Measurements from ENCODE around the gene TSEN34.
"Not testable (repeated sequence)": the region's sequence is repeated elsewhere in the genome, so short reads cannot be mapped to it uniquely, and the experiment has no call there.

Gene TSEN34

GRCh38 chr19:54218960-54219661 lies 28.0 kb downstream of the TSEN34 start:
- CTCF ChIA-PET = interaction anchor here (1.2 kb wide), 2 partner anchors 13 to 19 kb away, joined by 3 read pairs; partner anchors contain the start of gene RPS9
- H3K27me3 ChIP-seq (replicated peaks in 2 of 5; ENCODE audit: control insufficient read depth in 4 of 5, insufficient read depth in 5 of 5, low read length in 4 of 5) = no peaks in the 10 kb centered on the region
- POLR2A ChIA-PET = no interaction called here
- no peak for DNase-seq
- H3K36me3 ChIP-seq (ENCODE audit: control insufficient read depth in 4 of 4, insufficient read depth in 4 of 4, low read length in 3 of 4) = peaks cover 0 to 8% (median 0%) of the 10 kb centered on the region in 4 experiments
- H3K4me3 ChIP-seq (ENCODE audit: control insufficient read depth in 1 of 7, extremely low read depth in 1 of 7, insufficient read depth in 4 of 7, low read depth in 2 of 7, low read length in 6 of 7) = no peak overlapping the region
- H3K4me1 ChIP-seq (ENCODE audit: control extremely low read depth in 1 of 4, control insufficient read depth in 4 of 4, insufficient read depth in 4 of 4, low read length in 3 of 4) = peaks cover 0 to 6% (median 3%) of the 10 kb centered on the region in 4 experiments
- no peak overlapping the region for H3K27ac ChIP-seq (ENCODE audit: insufficient read depth in 1 of 2, low read depth in 1 of 2, low read length in 2 of 2, poor library complexity in 1 of 2, severe bottlenecking in 2 of 2)
- no peaks in the 10 kb centered on the region for H3K9me3 ChIP-seq (ENCODE audit: control extremely low read depth in 1 of 5, control insufficient read depth in 4 of 5, insufficient read depth in 2 of 5, low read depth in 1 of 5, low read length in 4 of 5)
- 97% methylated on average over 19 of the region's 27 CpGs for whole genome bisulfite sequencing (ENCODE audit: insufficient coverage)

GRCh38 chr19:54219702-54220101 lies 28.6 kb downstream of the TSEN34 start:
- H3K4me3 ChIP-seq (ENCODE audit: control insufficient read depth in 1 of 7, extremely low read depth in 1 of 7, insufficient read depth in 4 of 7, low read depth in 2 of 7, low read length in 6 of 7); H3K9me3 ChIP-seq (ENCODE audit: control extremely low read depth in 1 of 5, control insufficient read depth in 4 of 5, insufficient read depth in 2 of 5, low read depth in 1 of 5, low read length in 4 of 5); H3K4me1 ChIP-seq (ENCODE audit: control extremely low read depth in 1 of 4, control insufficient read depth in 4 of 4, insufficient read depth in 4 of 4, low read length in 3 of 4); DNase-seq; POLR2A ChIA-PET; H3K27ac ChIP-seq (ENCODE audit: insufficient read depth in 1 of 2, low read depth in 1 of 2, low read length in 2 of 2, poor library complexity in 1 of 2, severe bottlenecking in 2 of 2); H3K27me3 ChIP-seq (replicated peaks in 2 of 5; ENCODE audit: control insufficient read depth in 4 of 5, insufficient read depth in 5 of 5, low read length in 4 of 5); H3K36me3 ChIP-seq (ENCODE audit: control insufficient read depth in 4 of 4, insufficient read depth in 4 of 4, low read length in 3 of 4): not testable (repeated sequence)
- WGBS (ENCODE audit: insufficient coverage) = 100% methylated on average over 1 of the region's 5 CpGs
- CTCF ChIA-PET = interaction anchor here (1.2 kb wide), 1 partner anchor 20 kb away, joined by 3 read pairs; the partner anchor contains the start of gene RPS9

GRCh38 chr19:54221947-54222346 lies 30.8 kb downstream of the TSEN34 start:
- DNase-seq; H3K4me1 ChIP-seq (ENCODE audit: control extremely low read depth in 1 of 4, control insufficient read depth in 4 of 4, insufficient read depth in 4 of 4, low read length in 3 of 4); CTCF ChIA-PET; H3K9me3 ChIP-seq (ENCODE audit: control extremely low read depth in 1 of 5, control insufficient read depth in 4 of 5, insufficient read depth in 2 of 5, low read depth in 1 of 5, low read length in 4 of 5); H3K27me3 ChIP-seq (replicated peaks in 2 of 5; ENCODE audit: control insufficient read depth in 4 of 5, insufficient read depth in 5 of 5, low read length in 4 of 5); H3K4me3 ChIP-seq (ENCODE audit: control insufficient read depth in 1 of 7, extremely low read depth in 1 of 7, insufficient read depth in 4 of 7, low read depth in 2 of 7, low read length in 6 of 7); H3K36me3 ChIP-seq (ENCODE audit: control insufficient read depth in 4 of 4, insufficient read depth in 4 of 4, low read length in 3 of 4); POLR2A ChIA-PET; H3K27ac ChIP-seq (ENCODE audit: insufficient read depth in 1 of 2, low read depth in 1 of 2, low read length in 2 of 2, poor library complexity in 1 of 2, severe bottlenecking in 2 of 2): not testable (repeated sequence)
- no CpG with 5 or more reads among the region's 7 CpGs for WGBS (ENCODE audit: insufficient coverage)

GRCh38 chr19:54222474-54223276 lies 31.6 kb downstream of the TSEN34 start, which contains the start of gene LILRB3:
TSS of gene LILRB3 (minus strand) at chr19:54223007. CDS start at chr19:54222976, 31 bp downstream.
- not testable (repeated sequence) for H3K27me3 ChIP-seq (replicated peaks in 2 of 5; ENCODE audit: control insufficient read depth in 4 of 5, insufficient read depth in 5 of 5, low read length in 4 of 5); H3K4me1 ChIP-seq (ENCODE audit: control extremely low read depth in 1 of 4, control insufficient read depth in 4 of 4, insufficient read depth in 4 of 4, low read length in 3 of 4); DNase-seq; H3K9me3 ChIP-seq (ENCODE audit: control extremely low read depth in 1 of 5, control insufficient read depth in 4 of 5, insufficient read depth in 2 of 5, low read depth in 1 of 5, low read length in 4 of 5); H3K4me3 ChIP-seq (ENCODE audit: control insufficient read depth in 1 of 7, extremely low read depth in 1 of 7, insufficient read depth in 4 of 7, low read depth in 2 of 7, low read length in 6 of 7); H3K27ac ChIP-seq (ENCODE audit: insufficient read depth in 1 of 2, low read depth in 1 of 2, low read length in 2 of 2, poor library complexity in 1 of 2, severe bottlenecking in 2 of 2); H3K36me3 ChIP-seq (ENCODE audit: control insufficient read depth in 4 of 4, insufficient read depth in 4 of 4, low read length in 3 of 4)
- ChIA-PET POLR2A (interaction anchor here (1.5 kb wide), 1 partner anchor 12 kb away, joined by 3 read pairs; no protein-coding TSS in a partner anchor), CTCF (interaction anchor here (0.6 to 1.4 kb wide), 3 partner anchors 10 to 411 kb away, joined by 3 to 5 read pairs (median 3); no protein-coding TSS in a partner anchor)
- WGBS (ENCODE audit: insufficient coverage) = 87% methylated on average over 7 of the region's 16 CpGs

DNA sequence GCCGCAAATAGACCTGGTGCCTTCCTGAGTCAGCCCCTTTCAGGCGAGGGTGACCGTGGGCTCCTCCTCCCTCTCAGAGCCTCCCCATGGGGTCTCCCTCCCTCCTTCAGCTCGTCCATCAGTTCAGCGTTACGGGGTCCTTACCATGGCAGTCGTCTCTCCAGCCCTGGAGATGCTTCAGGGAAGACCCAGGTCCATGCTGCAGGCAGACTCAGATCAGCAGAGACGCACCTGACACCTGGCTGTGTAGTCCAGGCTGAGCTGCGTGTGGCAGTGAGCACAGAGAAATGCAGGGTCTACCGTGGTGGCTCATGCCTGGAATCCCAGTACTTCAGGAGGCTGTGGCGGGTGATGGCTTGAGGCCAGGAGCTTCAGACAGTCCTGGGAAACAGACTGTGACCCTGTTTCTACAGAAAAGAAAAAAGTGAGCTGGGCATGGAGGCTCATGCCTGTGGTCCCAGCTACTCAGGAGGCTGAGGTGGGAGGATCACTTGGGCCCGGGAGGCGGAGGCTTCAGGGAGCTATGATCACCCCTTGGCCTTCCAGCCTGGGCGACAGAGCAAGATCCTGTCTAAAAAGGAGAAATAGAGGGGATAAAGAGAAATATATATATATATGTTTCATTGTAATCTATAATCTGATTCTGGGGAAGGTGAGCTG lies 32.3 kb downstream of the TSEN34 start:
- not testable (repeated sequence) for H3K36me3 ChIP-seq (ENCODE audit: control insufficient read depth in 4 of 4, insufficient read depth in 4 of 4, low read length in 3 of 4); H3K9me3 ChIP-seq (ENCODE audit: control extremely low read depth in 1 of 5, control insufficient read depth in 4 of 5, insufficient read depth in 2 of 5, low read depth in 1 of 5, low read length in 4 of 5); H3K27ac ChIP-seq (ENCODE audit: insufficient read depth in 1 of 2, low read depth in 1 of 2, low read length in 2 of 2, poor library complexity in 1 of 2, severe bottlenecking in 2 of 2); H3K4me1 ChIP-seq (ENCODE audit: control extremely low read depth in 1 of 4, control insufficient read depth in 4 of 4, insufficient read depth in 4 of 4, low read length in 3 of 4); DNase-seq; H3K27me3 ChIP-seq (replicated peaks in 2 of 5; ENCODE audit: control insufficient read depth in 4 of 5, insufficient read depth in 5 of 5, low read length in 4 of 5); H3K4me3 ChIP-seq (ENCODE audit: control insufficient read depth in 1 of 7, extremely low read depth in 1 of 7, insufficient read depth in 4 of 7, low read depth in 2 of 7, low read length in 6 of 7)
- WGBS (ENCODE audit: insufficient coverage) = 79% methylated on average over 10 of the region's 14 CpGs
- ChIA-PET CTCF (interaction anchor here (0.6 to 1.4 kb wide), 4 partner anchors 9 to 412 kb away, joined by 3 to 5 read pairs (median 3); no protein-coding TSS in a partner anchor), POLR2A (interaction anchor here (1.5 kb wide), 1 partner anchor 13 kb away, joined by 3 read pairs; no protein-coding TSS in a partner anchor)

DNA sequence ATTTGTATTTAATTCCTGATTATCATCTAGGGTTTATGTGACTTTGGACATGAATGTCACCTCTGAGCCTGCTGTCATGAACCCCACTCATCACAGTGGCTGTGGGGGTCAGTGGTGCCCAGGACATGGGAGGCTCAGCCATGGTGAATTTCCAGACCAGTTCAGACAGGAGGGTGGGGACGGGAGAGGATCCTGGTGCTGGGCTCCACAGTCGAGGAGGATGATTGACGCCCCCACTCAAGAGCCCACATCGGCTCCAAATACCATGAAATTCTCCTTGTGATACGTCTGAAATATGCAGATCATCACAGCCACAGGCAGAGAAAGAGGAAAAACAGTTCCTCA lies 32.8 kb downstream of the TSEN34 start:
- H3K4me3 ChIP-seq (ENCODE audit: control insufficient read depth in 1 of 7, extremely low read depth in 1 of 7, insufficient read depth in 4 of 7, low read depth in 2 of 7, low read length in 6 of 7); H3K27ac ChIP-seq (ENCODE audit: insufficient read depth in 1 of 2, low read depth in 1 of 2, low read length in 2 of 2, poor library complexity in 1 of 2, severe bottlenecking in 2 of 2); H3K36me3 ChIP-seq (ENCODE audit: control insufficient read depth in 4 of 4, insufficient read depth in 4 of 4, low read length in 3 of 4); DNase-seq; H3K27me3 ChIP-seq (replicated peaks in 2 of 5; ENCODE audit: control insufficient read depth in 4 of 5, insufficient read depth in 5 of 5, low read length in 4 of 5); H3K4me1 ChIP-seq (ENCODE audit: control extremely low read depth in 1 of 4, control insufficient read depth in 4 of 4, insufficient read depth in 4 of 4, low read length in 3 of 4); POLR2A ChIA-PET; H3K9me3 ChIP-seq (ENCODE audit: control extremely low read depth in 1 of 5, control insufficient read depth in 4 of 5, insufficient read depth in 2 of 5, low read depth in 1 of 5, low read length in 4 of 5): not testable (repeated sequence)
- CTCF ChIA-PET = interaction anchor here (0.9 to 1.4 kb wide), 2 partner anchors 9 to 14 kb away, joined by 3 to 5 read pairs; no protein-coding TSS in a partner anchor
- WGBS (ENCODE audit: insufficient coverage) = 89% methylated on average over 5 of the region's 5 CpGs
